ENCODE measurements around the gene ANOS1. TPM values are rescaled to one million over a fixed set of nuclear protein-coding genes. Genes with fewer than 3 reads are reported as not detected.

ANOS1 gene
- total and polyA plus RNA-seq, 2 of the 13 experiments (the other 11 are each of a cell fraction or from before 2014, with no cell fraction given): not detected

DNA sequence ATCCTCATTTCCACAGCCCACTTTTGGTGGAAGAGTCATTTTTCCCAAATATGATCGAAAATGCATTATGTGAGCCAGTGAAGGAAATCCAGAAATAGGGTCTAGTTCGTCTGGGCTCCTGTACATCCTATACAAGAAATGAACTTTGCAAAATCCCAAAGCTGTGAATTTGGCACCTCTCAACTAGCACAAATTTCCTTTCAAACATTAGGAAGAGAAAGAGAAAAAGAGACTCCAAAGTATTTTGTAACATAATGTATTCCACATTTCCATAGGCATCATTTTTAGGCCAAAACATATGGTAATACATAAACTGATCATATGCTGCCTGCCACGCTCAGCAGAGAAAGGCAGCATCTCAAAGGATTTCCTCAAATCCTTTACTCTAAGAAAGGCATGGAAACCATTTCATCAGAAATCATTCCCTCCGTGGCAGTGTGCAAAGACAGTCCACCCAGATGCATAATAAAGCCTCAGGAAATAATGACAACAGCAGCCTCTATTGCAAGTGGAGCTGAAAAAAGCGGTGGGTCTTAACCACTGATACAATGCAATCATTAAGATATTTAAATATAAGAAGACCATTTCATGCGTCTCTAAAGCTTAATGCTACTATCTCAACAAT is 56.8 kb downstream of the ANOS1 start (continued):
- TF ChIP-seq ZBTB38 (CRISPR knock-in tag; IDR thresholded peaks at IDR 0.05) (no peak), KMT2A (CRISPR knock-in tag; IDR thresholded peaks at IDR 0.05) (no peak)

DNA sequence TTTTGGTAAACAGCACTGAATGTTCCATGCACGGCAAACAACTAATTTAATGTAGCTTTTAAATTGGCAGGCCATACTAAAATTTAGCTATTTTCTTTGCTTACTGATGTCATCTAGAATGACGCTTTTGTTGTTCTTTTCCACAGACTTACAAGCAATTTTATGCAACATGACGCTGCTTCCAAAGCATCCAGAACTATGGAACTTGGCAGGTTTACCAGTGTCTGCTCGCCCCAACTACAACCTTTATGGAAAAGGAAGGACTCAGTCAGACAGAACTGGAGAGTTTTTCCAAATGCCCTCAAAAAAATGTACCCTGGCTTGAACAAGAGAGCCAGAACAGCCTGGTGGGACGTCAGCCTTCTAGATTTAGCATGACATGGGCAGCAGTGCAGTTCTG is 58.7 kb downstream of the ANOS1 start:
- POLR2A ChIA-PET: no interaction called here
- no peak for ATAC-seq
- no TSS peak for BruUV-seq (replicated peaks)
- TF ChIP-seq SIX1 (CRISPR knock-in tag; IDR thresholded peaks at IDR 0.05; ENCODE audit: borderline replicate concordance) (no peak), MED1 (CRISPR knock-in tag; IDR thresholded peaks at IDR 0.05) (no peak), ZNF564 (CRISPR knock-in tag; IDR thresholded peaks at IDR 0.05) (no peak), STAG1 (CRISPR knock-in tag; IDR thresholded peaks at IDR 0.05) (no peak), SIN3B (IDR thresholded peaks at IDR 0.05; ENCODE audit: low read length) (no peak), MBD4 (IDR thresholded peaks at IDR 0.05; ENCODE audit: borderline replicate concordance, low read length) (no peak), CENPT (CRISPR knock-in tag; IDR thresholded peaks at IDR 0.05; ENCODE audit: low read depth) (no peak), RAD51 (IDR thresholded peaks at IDR 0.05; ENCODE audit: borderline replicate concordance) (no peak), FOSL1 (CRISPR knock-in tag; IDR thresholded peaks at IDR 0.05; ENCODE audit: borderline replicate concordance) (no peak), SNAPC2 (CRISPR knock-in tag; IDR thresholded peaks at IDR 0.05) (no peak), ZNF205 (CRISPR knock-in tag; IDR thresholded peaks at IDR 0.05) (no peak)
- TF ChIP-seq, protein P1, sequence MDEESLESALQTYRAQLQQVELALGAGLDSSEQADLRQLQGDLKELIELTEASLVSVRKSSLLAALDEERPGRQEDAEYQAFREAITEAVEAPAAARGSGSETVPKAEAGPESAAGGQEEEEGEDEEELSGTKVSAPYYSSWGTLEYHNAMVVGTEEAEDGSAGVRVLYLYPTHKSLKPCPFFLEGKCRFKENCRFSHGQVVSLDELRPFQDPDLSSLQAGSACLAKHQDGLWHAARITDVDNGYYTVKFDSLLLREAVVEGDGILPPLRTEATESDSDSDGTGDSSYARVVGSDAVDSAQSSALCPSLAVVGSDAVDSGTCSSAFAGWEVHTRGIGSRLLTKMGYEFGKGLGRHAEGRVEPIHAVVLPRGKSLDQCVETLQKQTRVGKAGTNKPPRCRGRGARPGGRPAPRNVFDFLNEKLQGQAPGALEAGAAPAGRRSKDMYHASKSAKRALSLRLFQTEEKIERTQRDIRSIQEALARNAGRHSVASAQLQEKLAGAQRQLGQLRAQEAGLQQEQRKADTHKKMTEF (CRISPR knock-in tag; IDR thresholded peaks at IDR 0.05): no peak
- TF ChIP-seq, protein P2, sequence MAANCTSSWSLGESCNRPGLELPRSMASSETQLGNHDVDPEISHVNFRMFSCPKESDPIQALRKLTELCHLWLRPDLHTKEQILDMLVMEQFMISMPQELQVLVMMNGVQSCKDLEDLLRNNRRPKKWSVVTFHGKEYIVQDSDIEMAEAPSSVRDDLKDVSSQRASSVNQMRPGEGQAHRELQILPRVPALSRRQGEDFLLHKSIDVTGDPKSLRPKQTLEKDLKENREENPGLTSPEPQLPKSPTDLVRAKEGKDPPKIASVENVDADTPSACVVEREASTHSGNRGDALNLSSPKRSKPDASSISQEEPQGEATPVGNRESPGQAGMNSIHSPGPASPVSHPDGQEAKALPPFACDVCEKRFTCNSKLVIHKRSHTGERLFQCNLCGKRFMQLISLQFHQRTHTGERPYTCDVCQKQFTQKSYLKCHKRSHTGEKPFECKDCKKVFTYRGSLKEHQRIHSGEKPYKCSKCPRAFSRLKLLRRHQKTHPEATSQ (CRISPR knock-in tag; IDR thresholded peaks at IDR 0.05; ENCODE audit: borderline replicate concordance): no peak
- TF ChIP-seq, protein P3, sequence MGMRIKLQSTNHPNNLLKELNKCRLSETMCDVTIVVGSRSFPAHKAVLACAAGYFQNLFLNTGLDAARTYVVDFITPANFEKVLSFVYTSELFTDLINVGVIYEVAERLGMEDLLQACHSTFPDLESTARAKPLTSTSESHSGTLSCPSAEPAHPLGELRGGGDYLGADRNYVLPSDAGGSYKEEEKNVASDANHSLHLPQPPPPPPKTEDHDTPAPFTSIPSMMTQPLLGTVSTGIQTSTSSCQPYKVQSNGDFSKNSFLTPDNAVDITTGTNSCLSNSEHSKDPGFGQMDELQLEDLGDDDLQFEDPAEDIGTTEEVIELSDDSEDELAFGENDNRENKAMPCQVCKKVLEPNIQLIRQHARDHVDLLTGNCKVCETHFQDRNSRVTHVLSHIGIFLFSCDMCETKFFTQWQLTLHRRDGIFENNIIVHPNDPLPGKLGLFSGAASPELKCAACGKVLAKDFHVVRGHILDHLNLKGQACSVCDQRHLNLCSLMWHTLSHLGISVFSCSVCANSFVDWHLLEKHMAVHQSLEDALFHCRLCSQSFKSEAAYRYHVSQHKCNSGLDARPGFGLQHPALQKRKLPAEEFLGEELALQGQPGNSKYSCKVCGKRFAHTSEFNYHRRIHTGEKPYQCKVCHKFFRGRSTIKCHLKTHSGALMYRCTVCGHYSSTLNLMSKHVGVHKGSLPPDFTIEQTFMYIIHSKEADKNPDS (CRISPR knock-in tag; IDR thresholded peaks at IDR 0.05): no peak
- TF ChIP-seq, protein P4, sequence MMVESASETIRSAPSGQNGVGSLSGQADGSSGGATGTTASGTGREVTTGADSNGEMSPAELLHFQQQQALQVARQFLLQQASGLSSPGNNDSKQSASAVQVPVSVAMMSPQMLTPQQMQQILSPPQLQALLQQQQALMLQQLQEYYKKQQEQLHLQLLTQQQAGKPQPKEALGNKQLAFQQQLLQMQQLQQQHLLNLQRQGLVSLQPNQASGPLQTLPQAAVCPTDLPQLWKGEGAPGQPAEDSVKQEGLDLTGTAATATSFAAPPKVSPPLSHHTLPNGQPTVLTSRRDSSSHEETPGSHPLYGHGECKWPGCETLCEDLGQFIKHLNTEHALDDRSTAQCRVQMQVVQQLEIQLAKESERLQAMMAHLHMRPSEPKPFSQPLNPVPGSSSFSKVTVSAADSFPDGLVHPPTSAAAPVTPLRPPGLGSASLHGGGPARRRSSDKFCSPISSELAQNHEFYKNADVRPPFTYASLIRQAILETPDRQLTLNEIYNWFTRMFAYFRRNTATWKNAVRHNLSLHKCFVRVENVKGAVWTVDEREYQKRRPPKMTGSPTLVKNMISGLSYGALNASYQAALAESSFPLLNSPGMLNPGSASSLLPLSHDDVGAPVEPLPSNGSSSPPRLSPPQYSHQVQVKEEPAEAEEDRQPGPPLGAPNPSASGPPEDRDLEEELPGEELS (CRISPR knock-in tag; IDR thresholded peaks at IDR 0.05): no peak

More for the DNA sequence above, 58.7 kb downstream of the ANOS1 start:
- 0% methylated on average over 4 of the region's 5 CpGs for WGBS (ENCODE audit: low lambda C conversion rate)
- H2AFZ ChIP-seq (ENCODE audit: low read length): no peak overlapping the region
- no peak overlapping the region for H3K27ac ChIP-seq (ENCODE audit: extremely low read length, insufficient read depth, low read length)
- H4K20me1 ChIP-seq (ENCODE audit: insufficient read depth, low read length): no peaks in the 10 kb centered on the region
- no peaks in the 10 kb centered on the region for H3K9me3 ChIP-seq (ENCODE audit: low read length)
- H3K4me2 ChIP-seq (ENCODE audit: low read depth, low read length): no peak overlapping the region
- DNase-seq (ENCODE audit: low spot score): no peak
- CTCF ChIA-PET (ENCODE audit: low intra/inter-chr PET ratio, low total read pairs): no interaction called here
- FAIRE-seq: no peak
- H3K36me3 ChIP-seq (replicated peaks in 1 of 2; ENCODE audit: control insufficient read depth in 1 of 2, insufficient read depth in 2 of 2, low read length in 2 of 2): no peaks in the 10 kb centered on the region
- in situ Hi-C loops (cut with HindIII; ENCODE audit: extremely low pct_ligation_motif_present, low pct_unique_long_range_greater_than_20kb): no loop called here
- H3K4me3 ChIP-seq (replicated peaks in 1 of 3; ENCODE audit: insufficient read depth in 1 of 3, low read depth in 2 of 3, low read length in 3 of 3): no peak overlapping the region
- H3K4me1 ChIP-seq (ENCODE audit: insufficient read depth, low read length): no peaks in the 10 kb centered on the region
- H3K79me2 ChIP-seq (ENCODE audit: insufficient read depth, low read length): no peaks in the 10 kb centered on the region
- H3K9ac ChIP-seq (ENCODE audit: insufficient read depth, low read depth, low read length): no peak overlapping the region
- intact Hi-C loops (cut with micrococcal nuclease; ENCODE audit: unreplicated experiment): no loop called here
- no peaks in the 10 kb centered on the region for H3K27me3 ChIP-seq (ENCODE audit: control insufficient read depth in 1 of 2, insufficient read depth in 2 of 2, low read length in 2 of 2)

Measured in HepG2 (cell line).